Dedifferentiated amniotic fluid mesenchymal stem cell (primary cell): Measurements from ENCODE around the gene PLPP1.

ENCODE experiments used
- DNase-seq: peaks from one replicate; pipeline ENCODE4 v3.0.0-alpha.2; 2016; ENCODE audit errors: extremely low spot score

PLPP1 gene

DNA sequence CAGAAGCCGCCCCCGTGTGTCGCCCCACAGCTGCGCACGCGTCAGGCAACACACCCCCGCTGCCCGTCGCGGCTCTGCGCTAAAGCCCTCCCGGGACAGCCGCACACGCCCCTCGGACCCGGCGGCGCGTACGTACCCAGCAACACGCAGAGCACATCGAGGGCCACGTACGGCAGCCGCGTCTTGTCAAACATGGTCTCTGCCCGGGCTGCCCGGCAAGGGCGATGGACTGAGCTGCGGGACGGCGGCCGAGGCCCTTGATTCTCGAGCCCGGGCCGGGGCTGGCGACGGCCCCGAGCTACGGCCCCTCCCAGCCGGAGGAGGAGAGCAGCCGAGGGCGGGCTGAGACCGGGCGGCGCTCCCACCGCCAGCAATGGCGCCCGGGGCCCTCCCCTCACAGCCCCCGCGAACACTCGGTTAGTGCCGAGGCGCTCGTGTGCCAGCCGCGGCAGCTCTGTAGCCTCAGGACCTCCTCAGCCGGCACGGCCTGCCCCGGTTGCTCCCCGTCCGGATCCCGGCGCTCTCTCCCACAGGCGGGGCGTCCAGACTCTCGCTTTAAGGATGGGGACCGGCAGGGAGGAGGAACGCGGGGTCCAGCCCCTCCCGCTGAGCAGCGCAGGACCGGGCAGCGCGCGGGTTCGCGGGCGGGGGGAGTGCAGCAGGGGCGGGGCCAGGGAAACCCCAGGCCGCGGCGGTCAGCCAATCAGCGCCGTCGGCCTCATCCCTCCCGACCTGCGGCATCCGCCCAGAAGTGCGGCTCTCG, at the start of gene PLPP1:
TSS of gene PLPP1 (minus strand) at position 529 of the 763 bp plus-strand sequence. CDS start at position 194, 335 bp downstream.
- DNase-seq, result peak; percentile 74

DNA sequence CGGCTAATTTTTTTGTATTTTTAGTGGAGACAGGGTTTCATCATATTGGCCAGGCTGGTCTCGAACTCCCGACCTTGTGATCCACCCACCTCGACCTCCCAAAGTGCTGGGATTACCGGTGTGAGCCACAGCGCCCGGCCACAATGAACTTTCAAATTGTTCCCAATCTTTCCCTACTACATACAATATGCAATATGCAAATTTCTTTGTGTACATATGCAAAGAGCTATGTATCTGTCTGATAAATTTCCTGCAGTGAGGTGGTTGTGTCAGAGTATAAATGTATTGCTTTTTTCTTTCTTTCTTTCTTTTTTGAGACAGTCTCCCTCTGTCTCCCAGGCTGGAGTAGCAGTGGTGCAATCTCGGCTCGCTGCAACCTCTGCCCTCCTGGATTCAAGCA, 48.8 kb upstream of the PLPP1 start:
- DNase-seq, result no peak

DNA sequence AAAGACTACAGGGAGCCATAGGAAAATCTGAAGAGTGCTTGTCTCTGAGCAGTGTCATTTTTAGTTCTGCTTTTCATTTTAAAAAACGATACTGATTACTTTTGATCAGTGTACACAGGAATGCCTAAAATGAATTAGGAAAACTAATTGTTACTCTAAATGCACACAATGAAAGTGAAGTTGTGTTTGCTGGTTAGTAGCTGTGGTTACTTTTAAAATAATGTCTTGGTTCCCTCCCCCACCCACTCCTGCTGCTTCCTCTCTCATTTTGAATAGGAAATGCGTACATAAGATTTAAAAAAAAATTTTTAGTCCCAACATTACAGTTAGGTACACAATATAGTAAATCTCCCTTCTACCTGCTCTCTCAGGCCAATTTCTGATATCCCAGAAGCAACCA, 47.5 kb upstream of the PLPP1 start:
- DNase-seq, result no peak

DNA sequence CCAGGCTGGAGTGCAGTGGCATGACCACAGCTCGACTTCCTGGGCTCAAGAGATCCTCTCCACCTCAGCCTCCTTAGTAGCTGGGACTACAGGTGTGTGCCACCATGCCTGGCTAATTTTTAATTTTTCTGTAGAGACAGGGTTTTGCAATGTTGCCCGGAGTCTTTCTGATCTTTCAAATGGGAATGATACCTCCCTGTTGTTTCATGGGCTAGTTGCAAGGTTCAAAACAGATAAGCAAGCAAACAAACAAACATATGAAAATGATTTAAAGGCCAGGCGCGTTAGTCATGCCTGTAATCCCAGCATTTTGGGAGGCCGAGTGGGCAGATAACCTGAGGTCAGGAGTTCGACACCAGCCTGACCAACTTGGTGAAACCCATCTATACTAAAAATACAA, 45.3 kb upstream of the PLPP1 start:
- no peak for DNase-seq

DNA sequence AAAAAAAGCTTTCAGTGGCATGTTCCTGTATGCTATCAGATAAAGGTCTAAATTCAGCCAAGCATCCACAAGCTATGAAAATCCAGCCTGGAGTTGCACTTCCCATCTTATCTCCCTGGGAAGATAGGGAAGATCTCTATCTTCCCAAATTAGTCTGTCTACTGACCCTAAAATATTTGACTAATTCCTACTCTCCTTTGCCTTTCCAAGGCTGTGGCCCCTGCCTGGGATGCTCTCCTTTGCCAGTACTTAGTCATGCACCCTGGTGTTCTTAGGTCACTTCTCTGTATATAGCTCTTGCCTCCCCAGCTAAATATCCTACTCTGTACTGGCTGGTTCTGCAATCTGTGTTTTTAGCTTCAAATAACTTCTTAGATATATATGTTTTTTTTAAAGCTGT, 44.0 kb upstream of the PLPP1 start:
- DNase-seq, result no peak

DNA sequence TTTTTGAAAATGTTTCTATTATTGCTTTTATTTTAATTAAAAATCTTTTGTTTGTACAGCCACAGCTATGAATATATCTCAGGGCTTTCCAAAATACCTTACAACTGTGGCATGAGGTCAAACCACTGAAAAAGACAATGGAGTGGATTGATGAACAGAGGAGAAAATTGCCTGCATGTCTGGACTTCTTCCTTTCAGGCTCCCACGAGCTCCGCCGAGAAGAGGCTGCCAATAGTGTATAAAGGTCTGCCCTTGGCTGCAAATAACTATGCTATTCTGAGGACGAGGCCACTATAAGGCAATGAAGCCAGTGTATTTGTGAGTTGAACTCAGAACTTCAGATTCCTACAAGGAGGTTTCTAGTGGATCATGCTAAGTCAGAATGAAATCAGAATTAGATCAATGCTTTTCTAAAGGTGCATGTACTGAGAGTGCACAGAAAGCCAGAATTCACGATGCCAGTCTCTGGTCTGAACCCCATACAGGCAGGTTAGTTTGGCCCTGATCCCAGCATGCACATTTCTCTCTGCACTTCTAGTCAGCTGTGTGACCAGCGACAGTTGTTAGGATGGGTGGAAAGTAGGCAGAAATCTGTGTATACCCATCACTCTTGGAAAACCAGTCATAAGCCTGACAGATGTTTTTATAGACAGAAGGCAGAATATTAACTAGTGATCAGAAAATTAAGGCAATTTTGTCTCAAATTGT, 42.7 kb upstream of the PLPP1 start:
- no peak for DNase-seq

DNA sequence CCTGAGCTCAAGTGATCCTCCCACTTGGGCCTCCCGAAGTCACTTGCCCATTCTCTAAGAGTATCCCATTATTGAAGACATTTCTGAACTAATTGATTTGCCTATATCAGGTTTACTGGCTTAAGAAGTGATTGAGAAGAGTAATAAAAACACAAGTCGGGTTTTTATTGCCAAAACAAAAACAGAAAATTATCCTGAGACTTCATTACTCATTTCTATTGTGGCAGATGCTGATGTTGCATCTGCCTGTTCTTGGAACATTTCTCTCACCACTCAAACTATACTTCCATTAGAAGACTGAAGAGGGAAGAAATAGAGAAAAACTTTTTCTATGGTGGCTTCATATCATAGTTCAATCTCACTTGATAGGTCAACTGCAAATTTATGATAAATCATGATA, 41.9 kb upstream of the PLPP1 start:
- no peak for DNase-seq

DNA sequence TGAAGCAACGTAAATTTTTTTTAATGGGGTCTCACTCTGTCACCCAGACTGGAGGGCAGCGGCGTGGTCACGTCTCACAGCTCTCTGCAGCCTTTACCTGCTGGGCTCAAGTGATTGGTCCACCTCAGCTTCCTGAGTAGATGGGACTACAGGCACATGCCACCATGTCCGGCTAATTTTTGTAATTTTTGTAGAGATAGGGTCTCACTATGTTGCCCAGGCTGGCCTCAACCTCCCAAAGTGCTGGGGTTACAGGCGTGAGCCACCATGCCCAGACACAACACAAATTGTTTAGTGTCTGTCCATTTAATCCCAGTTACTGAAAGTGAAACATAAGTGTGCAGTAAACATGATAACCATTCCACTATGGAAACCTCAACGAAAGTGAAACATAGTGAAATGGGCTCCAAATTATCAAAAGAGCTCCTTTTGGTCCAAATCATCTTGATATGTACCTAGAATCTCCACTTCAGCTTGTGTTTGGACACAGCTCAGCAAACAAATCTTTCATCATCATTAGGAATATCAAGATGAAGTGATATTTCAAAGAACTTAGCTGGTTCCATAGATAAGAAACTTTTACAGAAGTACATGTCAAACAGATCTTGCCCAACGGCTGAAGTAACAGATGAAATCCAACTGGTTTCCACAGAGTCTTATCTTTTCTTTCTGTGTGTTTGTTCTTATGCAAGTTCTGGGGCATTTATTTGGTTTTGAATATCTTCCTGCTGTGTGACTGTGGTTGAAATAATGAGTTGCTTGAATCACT, 41.2 kb upstream of the PLPP1 start:
- DNase-seq, result no peak

DNA sequence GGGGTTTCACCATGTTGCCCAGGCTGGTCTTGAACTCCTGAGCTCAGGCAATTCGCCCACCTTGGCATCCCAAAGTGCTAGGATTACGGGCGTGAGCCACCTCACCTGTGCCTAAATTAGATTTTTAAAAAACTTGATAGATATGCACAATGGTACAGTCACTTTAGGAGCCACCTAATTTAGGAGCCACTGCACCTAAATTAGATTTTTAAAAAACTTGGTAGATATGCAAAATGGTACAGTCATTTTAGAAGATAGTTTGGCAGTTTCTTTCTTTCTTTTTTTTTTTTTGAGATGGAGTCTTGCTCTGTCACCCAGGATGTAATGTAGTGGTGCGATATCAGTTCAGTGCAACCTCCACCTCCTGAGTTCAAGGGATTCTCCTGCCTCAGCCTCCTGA, 37.8 kb upstream of the PLPP1 start:
- no peak for DNase-seq

DNA sequence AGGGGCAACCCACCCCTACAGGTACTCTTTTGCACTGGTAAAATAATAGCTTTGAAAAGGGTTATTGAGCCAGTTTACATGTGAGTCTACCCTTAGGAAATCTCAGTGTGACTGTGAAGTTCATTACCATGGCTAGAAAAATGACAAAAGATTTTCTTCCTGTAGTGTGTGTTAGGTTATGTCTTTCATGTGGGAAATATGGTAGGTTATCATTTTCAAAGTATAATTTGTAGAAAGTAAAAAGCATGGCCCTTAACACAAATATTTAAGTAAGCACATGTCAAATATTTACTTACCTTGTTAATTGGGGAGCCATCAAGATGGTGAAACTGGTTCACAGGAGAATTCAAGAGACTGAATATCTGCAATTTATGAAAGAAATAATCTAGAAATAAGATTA, 37.3 kb upstream of the PLPP1 start:
- DNase-seq, result no peak

DNA sequence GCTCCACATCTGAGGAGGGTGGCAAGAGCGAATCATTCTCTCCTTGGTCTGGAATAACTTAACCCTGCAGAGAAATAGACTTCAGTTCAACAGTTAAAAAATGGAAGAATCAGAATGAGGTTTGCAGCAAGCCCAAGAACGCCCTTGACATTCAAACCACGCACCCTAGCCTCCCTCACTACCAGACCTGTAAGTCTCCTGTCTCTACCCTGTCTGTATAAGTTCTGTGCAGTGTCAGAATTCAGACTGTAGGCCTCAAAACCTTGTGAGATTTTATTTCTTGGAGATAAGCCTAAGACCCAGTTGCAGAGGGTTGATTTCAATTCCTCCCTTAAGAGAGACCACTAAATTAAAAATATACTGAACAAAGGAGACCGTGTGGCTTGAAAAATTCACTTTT, 35.8 kb upstream of the PLPP1 start:
- no peak for DNase-seq

DNA sequence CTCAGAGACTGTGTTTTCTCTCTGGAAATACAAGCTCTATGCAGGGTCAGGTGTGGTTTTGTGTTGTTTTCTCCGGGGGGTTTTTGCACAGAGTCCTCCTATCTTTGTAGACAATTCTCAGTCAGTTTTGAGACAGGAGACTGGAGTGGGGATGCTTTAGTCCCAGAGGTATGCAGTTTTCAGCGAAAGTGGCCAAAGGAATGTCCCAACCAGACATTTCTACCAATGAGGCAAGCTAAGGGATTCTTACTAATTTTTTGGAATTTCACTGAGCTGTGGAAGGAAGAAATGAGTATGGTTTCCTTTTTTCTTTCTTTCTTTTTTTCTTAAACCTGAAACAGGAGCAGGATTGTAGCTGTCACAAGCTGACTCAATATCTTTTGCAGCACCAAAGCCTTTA, 35.3 kb upstream of the PLPP1 start:
- peak; percentile 60 for DNase-seq

DNA sequence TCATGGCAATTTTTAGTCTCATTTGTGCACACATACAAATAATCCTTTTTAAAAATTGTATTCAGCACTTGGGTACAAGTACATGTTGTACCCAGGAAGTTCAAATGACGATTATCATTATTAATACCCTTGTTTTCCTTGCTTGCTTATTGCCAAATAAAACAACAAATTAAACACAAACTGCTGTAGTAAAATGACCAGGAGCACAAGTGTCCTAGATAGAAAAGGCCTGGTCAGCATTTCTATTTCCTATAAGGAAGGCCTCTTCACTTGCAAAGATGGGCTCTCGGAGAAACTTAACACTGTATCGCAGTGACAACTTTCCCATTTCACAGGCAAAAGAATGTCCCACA, 34.7 kb upstream of the PLPP1 start:
- DNase-seq, result no peak

DNA sequence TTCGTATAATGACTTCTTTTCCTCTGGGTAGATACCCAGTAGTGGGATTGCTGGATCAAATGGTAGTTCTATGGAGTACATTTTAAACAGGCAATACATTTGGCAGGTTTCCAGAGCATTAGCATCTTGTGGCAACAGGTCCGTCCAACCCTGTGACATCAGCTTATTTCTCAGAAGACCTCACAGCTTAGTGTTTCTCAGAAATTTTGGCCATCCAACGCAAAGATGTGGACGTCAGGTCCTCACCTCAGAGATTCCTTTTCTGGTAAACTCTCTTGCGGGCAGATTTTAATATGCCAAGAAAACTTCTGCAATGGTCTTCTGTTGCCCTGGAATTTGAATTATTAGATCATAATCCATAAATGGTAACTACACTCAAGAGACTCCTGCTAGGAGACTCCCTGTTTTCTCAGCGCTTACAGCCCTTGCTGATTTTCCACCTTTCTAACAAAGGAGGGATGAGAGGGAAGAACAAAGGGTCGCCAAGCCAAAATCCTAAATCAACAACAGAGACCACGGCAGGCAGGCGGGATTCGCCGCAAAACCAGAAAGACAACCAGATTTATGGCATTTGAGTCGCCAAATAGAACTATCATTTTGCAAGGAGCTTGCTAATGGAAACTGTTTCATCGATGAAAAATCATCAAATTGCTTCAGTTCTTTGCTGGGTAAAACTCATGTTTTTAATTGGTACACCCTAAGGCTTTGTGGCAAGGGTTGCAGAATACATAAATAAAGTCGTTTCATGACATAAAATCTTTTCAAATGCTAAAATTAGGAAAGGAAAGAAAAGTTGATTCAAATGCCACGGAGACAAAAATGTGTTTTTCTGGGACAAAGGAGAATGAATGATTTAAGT, 34.1 kb upstream of the PLPP1 start:
- DNase-seq, result no peak

DNA sequence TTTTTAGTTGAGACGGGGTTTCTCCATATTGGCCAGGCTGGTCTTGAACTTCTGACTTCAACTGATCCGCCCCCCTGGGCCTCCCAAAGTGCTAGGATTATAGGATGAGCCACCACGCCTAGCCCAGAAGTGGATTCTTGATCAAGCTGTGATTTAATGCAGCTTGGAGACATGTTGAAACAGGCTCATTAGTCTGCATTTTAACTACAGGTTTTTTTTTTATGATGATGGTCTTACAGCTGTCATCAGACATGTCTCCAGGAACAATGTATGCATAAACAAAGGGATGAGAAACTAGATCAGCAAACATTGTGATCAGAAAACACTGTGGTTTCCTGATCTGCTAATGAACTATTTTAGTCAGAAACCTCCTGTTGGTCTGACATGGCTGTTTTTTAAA, 30.0 kb upstream of the PLPP1 start:
- no peak for DNase-seq

DNA sequence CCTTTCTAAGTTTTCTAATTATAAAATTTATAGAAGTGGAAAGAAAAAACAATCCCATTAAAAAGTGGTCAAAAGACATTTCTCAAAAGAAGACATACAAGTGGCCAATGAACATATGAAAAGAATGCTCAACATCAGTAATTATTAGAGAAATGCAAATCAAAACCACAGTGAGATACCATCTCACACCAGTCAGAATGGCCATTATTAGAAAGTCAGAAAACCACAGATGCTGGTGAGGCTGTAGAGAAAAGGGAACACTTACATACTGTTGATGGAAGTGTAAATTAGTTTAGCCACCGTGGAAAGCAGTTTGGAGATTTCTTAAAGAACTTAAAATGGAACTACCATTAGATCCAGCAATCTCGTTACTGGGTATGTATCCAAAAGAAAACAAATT, 23.7 kb upstream of the PLPP1 start:
- DNase-seq, result no peak

DNA sequence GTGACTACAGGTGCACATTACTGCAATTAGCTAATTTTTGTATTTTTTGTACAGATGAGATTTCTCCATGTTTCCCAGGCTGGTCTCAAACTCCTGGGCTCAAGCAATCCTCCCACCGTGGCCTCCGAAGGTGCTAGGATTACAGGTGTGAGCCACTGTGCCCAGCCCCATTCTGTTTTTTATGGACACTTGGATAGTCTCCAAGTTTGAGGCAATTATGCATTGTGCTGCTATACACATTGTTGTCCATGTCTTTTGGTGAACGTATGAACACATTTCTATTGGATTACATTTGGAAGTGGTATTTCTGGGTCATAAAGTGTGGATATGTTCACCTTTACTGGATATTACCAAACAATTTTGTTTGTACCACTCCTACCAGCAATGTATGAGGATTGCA, 22.4 kb upstream of the PLPP1 start:
- DNase-seq, result no peak

DNA sequence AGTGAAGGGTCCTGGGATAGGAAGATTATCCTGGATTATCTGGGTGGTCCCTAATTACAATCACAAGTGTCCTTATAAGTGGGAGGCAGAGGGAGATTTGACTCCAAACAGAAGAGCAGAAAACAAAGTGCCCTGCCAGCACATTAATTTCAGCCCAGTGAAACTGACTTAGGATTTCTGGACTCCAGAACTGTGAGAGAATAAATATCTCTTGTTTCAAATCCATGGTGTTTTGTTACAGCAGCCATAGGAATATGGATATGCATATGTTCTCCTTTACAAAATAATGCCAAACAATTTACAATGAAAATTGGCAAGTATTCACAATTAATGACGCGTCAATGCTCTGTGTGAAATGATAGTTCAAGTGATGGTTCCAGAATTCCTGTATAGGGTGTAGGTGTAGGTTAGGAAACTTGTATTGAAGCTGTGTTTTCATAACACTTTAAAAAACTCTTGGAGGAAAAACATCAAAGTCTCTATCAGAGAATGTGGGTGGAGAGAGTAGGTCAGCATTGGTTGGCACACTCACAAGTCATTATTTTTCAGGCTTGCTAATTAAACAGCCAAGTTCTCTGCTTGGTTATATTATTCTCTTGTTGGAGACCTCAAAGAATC, 19.9 kb upstream of the PLPP1 start:
- no peak for DNase-seq

DNA sequence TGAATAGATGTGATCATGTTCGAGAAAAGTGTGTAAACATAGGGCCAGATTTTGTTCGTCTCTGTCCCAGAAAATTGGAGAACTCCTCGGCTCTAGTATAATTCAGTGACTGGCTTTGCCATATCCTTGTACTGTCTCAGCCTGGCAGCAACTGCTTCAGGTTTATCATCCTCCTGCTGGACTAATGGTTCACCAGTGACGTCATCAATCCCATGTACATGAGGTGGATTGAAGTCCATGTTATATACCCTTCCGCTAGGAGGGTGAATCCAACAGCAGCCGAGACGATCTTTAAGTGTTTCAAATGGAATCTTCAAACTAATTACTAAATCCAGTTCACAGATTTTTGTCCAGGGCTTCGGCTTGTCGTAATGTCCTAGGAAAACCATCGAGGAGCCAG, 17.1 kb upstream of the PLPP1 start:
- DNase-seq, result no peak

DNA sequence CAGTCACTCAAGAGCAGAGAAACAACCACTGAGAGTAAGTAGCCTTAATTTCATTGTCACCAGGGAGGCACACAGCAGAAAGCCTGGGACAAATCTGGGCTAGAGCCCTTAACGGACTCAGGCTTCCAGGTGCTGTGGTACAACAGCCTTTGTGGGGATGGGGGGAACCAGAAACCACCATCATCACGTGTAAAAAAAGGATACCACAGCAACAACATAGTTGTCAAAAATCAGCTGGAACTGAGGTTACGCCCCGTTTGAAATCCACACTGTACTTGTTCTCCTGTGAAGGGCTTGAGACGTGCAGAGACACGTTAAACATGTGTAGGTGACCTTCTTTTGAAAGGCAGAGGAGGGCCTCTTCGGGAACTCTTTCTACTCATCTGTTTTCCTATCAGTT, 16.6 kb upstream of the PLPP1 start:
- DNase-seq, result no peak

DNA sequence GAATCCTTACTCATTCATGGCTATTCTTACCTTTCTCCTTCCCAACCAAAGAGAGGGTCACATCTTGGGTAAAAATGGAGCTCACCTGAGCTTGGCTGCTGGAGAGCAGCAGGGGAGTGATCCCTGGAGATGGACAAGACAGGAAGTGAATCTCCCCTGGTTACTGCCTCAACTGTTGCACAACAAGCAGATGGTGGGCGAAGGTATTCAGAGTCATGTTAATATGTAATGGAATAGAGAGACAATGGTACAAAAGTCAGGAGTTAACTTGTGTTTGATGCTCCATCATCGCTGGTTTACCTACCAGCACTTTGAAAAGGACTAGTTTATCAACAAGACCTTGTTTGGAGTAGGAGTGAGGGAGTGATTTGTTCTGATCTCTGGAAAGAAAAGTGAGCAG, 13.0 kb upstream of the PLPP1 start:
- DNase-seq, result no peak

DNA sequence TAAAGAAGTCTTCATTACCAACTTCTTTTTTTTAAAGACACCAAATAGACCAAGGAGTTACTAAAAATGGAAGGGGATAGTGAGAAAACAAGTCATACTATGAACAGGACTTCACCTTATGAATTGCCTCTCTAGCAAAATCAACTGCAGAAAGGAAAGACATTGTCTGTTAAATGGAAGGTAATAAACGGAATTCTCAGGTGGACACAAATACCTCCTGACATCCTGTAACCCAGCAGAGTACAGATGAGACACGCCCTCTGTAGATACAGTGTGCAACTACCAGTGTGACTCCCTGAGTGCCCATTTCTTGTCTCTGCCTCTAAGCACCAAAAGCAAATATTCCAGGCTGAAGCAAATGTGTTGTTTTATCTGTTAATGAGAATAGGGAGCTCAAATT, 12.2 kb upstream of the PLPP1 start:
- no peak for DNase-seq
